ENCODE results near the gene ELK4.

The ELK4 gene

GRCh38 chr1:205578780-205579571 lies 52.8 kb downstream of the ELK4 start:
- H3K27ac ChIP-seq = no peak overlapping the region
- H2AFZ ChIP-seq = no peak overlapping the region
- H3K4me3 ChIP-seq (ENCODE audit: low read depth, low read length) = no peak overlapping the region
- no peak overlapping the region for H3K4me2 ChIP-seq (ENCODE audit: low read length)
- TF ChIP-seq CTCF (IDR thresholded peaks at IDR 0.05) = no peak
- H3K4me1 ChIP-seq = peaks cover 5% of the 10 kb centered on the region
- no peaks in the 10 kb centered on the region for H3K79me2 ChIP-seq
- no peak overlapping the region for H3K9ac ChIP-seq
- no peaks in the 10 kb centered on the region for H3K27me3 ChIP-seq (ENCODE audit: control insufficient read depth, insufficient read depth, low read length)
- H3K36me3 ChIP-seq (ENCODE audit: control insufficient read depth, insufficient read depth, low read length) = no peaks in the 10 kb centered on the region
- H3K9me3 ChIP-seq (ENCODE audit: control insufficient read depth, low read length) = no peaks in the 10 kb centered on the region

GRCh38 chr1:205577874-205578658 lies 53.7 kb downstream of the ELK4 start:
- Histone ChIP-seq H3K27ac (no peak overlapping the region), H3K4me2 (ENCODE audit: low read length) (no peak overlapping the region), H3K36me3 (ENCODE audit: control insufficient read depth, insufficient read depth, low read length) (no peaks in the 10 kb centered on the region), H2AFZ (no peak overlapping the region), H3K9me3 (ENCODE audit: control insufficient read depth, low read length) (no peaks in the 10 kb centered on the region), H3K4me1 (peaks cover 5% of the 10 kb centered on the region), H3K4me3 (ENCODE audit: low read depth, low read length) (no peak overlapping the region), H3K79me2 (no peaks in the 10 kb centered on the region), H3K27me3 (ENCODE audit: control insufficient read depth, insufficient read depth, low read length) (no peaks in the 10 kb centered on the region), H3K9ac (no peak overlapping the region)
- TF ChIP-seq CTCF (IDR thresholded peaks at IDR 0.05) = no peak

- TF ChIP-seq CTCF (IDR thresholded peaks at IDR 0.05) = no peak
- no peaks in the 10 kb centered on the region for H3K79me2 ChIP-seq
- peaks cover 5% of the 10 kb centered on the region for H3K4me1 ChIP-seq
- H3K36me3 ChIP-seq (ENCODE audit: control insufficient read depth, insufficient read depth, low read length) = no peaks in the 10 kb centered on the region
- H3K4me2 ChIP-seq (ENCODE audit: low read length) = no peak overlapping the region
- no peak overlapping the region for H3K27ac ChIP-seq
- no peak overlapping the region for H3K4me3 ChIP-seq (ENCODE audit: low read depth, low read length)
- no peak overlapping the region for H2AFZ ChIP-seq
- no peaks in the 10 kb centered on the region for H3K9me3 ChIP-seq (ENCODE audit: control insufficient read depth, low read length)
- no peak overlapping the region for H3K9ac ChIP-seq
- H3K27me3 ChIP-seq (ENCODE audit: control insufficient read depth, insufficient read depth, low read length) = no peaks in the 10 kb centered on the region
Observed at GRCh38 chr1:205576805-205577761, 54.7 kb downstream of the ELK4 start.

GRCh38 chr1:205576011-205576410 lies 55.8 kb downstream of the ELK4 start:
- H3K9ac ChIP-seq = no peak overlapping the region
- H3K27ac ChIP-seq = no peak overlapping the region

More at GRCh38 chr1:205576011-205576410, 55.8 kb downstream of the ELK4 start:
- Histone ChIP-seq H3K4me1 (peaks cover 5% of the 10 kb centered on the region), H3K4me2 (ENCODE audit: low read length) (no peak overlapping the region), H3K36me3 (ENCODE audit: control insufficient read depth, insufficient read depth, low read length) (no peaks in the 10 kb centered on the region), H3K27me3 (ENCODE audit: control insufficient read depth, insufficient read depth, low read length) (no peaks in the 10 kb centered on the region), H3K4me3 (ENCODE audit: low read depth, low read length) (no peak overlapping the region), H3K79me2 (no peaks in the 10 kb centered on the region), H3K9me3 (ENCODE audit: control insufficient read depth, low read length) (no peaks in the 10 kb centered on the region), H2AFZ (no peak overlapping the region)
- no peak for TF ChIP-seq CTCF (IDR thresholded peaks at IDR 0.05)
